ENCODE measurements around the gene CHRNB2.

GRCh38 chr1:154552036-154552435 lies 15.5 kb upstream of the CHRNB2 start:
- no peak for TF ChIP-seq EP300 (IDR thresholded peaks at IDR 0.05; ENCODE audit: low read depth)
- TF ChIP-seq CTCF (IDR thresholded peaks at IDR 0.05), result no peak
